ENCODE results near the gene TAF11L2.
"Not testable (repeated sequence)": the region's sequence is repeated elsewhere in the genome, so short reads cannot be mapped to it uniquely, and the experiment has no call there.

DNA sequence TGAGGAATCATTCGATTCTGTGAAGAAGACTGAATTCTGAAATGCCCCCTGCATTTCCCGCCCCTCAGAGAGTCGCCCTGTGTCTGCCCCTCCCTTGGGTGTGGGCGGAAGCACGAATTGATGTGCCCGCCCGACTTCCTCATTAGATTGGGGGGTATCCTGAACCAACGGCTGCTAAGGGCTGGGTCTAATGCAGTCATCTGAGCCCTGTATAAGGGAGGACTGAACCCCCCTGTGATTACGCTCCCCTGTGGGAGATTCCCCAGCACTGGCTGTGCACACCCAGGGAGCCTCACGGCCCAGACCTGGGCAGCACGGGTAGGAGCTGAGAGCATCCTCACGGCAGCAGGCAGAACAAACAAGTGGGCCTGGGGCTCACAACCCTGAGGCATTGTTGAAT is 19.5 kb downstream of the TAF11L2 start:
- TF ChIP-seq POLR2AphosphoS5, POLR2A, EP300 (IDR thresholded peaks at IDR 0.05): not testable (repeated sequence)
- TF ChIP-seq, protein P1, sequence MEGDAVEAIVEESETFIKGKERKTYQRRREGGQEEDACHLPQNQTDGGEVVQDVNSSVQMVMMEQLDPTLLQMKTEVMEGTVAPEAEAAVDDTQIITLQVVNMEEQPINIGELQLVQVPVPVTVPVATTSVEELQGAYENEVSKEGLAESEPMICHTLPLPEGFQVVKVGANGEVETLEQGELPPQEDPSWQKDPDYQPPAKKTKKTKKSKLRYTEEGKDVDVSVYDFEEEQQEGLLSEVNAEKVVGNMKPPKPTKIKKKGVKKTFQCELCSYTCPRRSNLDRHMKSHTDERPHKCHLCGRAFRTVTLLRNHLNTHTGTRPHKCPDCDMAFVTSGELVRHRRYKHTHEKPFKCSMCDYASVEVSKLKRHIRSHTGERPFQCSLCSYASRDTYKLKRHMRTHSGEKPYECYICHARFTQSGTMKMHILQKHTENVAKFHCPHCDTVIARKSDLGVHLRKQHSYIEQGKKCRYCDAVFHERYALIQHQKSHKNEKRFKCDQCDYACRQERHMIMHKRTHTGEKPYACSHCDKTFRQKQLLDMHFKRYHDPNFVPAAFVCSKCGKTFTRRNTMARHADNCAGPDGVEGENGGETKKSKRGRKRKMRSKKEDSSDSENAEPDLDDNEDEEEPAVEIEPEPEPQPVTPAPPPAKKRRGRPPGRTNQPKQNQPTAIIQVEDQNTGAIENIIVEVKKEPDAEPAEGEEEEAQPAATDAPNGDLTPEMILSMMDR (IDR thresholded peaks at IDR 0.05), result not testable (repeated sequence)

All from gastroesophageal sphincter (tissue), 3 donors.